ENCODE data around the gene LCE1A.

LCE1A gene

DNA sequence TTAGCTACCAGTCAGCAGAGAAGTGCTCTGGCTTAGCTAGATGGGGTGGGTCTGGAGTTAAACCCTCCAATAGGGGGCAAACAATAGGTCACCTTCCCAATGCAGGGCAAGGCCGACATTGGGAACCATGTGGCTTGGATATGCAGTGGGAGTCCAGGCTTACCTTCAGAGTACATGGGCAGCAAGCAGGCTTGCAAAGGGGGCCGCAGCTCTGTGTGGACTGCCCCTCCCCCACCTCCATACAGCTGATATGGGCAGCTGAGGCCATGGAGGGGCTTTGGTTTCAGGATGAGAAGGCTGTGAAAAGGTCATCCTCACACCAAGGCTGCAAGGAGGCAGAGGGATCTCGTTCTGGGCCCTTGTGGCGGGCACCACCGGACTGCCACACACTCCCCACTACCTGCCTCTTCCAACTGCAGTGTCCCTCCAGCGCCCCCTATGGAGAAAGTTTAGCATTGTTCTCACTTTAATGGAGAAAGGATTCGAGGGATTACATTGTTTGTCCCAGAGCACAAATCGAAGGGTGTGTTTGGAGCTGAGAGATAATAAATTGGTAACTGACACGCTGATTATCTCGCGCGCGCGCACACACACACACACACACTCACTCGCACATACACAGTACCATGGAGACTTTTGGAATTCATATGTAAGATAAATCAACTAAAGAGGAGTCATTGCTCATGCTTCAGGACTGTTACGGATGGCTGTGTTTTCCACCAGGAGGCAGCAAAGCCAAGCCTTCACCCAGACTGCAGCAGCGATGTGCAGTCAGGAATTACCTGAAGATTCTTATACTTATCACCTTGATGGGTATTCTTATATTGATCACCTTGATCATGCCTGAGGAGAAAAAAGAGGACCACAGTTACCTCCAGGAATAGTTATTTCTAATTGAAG, 43.8 kb downstream of the LCE1A start:
- DNase-seq, result no peak

DNA sequence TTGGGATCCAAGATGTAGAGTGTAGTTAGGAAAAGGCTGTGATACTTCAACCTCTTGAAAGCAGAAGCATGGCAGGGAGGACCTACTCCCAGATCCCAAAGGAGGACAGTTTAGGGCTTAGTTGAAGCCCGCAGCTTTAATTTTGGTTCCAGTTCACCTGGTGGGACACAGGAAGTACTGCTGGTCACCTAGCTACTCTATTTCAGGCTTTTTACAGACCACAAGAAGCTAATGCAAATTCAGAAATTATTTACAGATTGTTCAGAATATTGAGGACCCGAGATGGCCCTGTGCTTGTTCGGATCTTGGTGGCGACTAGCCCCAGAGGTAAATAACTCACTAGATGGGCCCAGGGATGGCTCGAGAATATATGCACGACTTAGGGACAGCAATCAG, 44.5 kb downstream of the LCE1A start:
- no peak for DNase-seq

DNA sequence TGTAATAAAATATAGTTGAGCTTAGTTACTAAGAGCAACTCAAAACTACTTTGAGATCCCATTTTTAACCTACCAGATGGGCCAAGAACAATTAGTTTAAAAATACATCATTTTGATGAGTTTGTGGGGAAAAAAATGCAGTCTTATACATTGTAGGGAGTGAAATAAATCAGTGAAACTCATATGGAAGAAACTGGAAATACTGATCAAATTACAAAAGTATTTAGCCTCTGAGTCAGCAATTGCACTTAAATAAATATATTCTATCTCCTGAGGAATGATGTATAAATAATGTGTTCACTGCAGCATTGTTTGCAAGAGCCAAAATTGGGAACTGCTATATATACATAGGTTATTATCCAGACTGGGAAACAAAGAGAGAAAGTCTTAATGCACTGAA, 46.2 kb downstream of the LCE1A start:
- no peak for DNase-seq

DNA sequence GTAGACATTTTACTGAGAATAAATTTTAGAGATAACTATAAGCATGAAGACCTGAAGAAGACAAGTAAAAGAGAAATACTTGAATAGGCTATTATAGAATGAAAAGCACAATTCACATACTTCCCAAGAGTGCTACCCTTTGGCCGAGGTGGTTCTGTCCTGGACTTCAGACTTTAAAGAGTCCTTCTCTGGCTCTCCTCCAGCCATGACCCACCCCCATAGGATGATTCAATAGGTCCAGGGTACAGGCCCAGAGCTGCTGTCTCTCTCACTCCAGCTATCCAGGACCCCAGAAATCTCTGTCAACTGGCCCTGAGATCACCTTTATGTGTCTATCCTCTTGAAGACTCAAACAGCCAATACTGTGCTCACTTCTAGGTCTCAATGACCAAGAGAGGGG, 49.6 kb downstream of the LCE1A start:
- no peak for DNase-seq
